Activated naive CD8-positive, alpha-beta T cell treated with anti-CD3 and anti-CD28 coated beads for 36 hours (primary cell): ENCODE results near the gene DNAH1. TPM values are rescaled to one million over a fixed set of nuclear protein-coding genes. Genes with fewer than 3 reads are reported as not detected.
"Not testable (repeated sequence)": the region's sequence is repeated elsewhere in the genome, so short reads cannot be mapped to it uniquely, and the experiment has no call there.

Experiments
- DNase-seq: peaks from one replicate; pipeline ENCODE4 v3.0.0; 2021
- H3K27ac Mint-ChIP-seq: one replicate; pipeline ENCODE4 v1.8.0; 2022; ENCODE audit warnings: mild to moderate bottlenecking, moderate library complexity, mixed read lengths
- H3K27me3 Mint-ChIP-seq: one replicate; pipeline ENCODE4 v1.8.0; 2022; ENCODE audit warnings: mild to moderate bottlenecking, mixed read lengths
- H3K36me3 Mint-ChIP-seq: one replicate; pipeline ENCODE4 v1.8.0; 2021; ENCODE audit warnings: mild to moderate bottlenecking, mixed read lengths
- H3K4me1 Mint-ChIP-seq: one replicate; pipeline ENCODE4 v1.8.0; 2021; ENCODE audit warnings: mixed read lengths
- H3K4me3 Mint-ChIP-seq: one replicate; pipeline ENCODE4 v1.8.0; 2022; ENCODE audit warnings: mild to moderate bottlenecking, moderate library complexity, mixed read lengths
- H3K9me3 Mint-ChIP-seq: one replicate; pipeline ENCODE4 v1.8.0; 2022; ENCODE audit warnings: mixed read lengths
- total RNA-seq, 2 experiments: library from RNA; stranded (reverse); gene quantifications; one replicate each; pipeline ENCODE4 v1.2.3, GENCODE V29; 2021

DNAH1 gene
- total RNA-seq, 2 experiments from 2014 or later: 2.6 to 3.7 TPM

DNA sequence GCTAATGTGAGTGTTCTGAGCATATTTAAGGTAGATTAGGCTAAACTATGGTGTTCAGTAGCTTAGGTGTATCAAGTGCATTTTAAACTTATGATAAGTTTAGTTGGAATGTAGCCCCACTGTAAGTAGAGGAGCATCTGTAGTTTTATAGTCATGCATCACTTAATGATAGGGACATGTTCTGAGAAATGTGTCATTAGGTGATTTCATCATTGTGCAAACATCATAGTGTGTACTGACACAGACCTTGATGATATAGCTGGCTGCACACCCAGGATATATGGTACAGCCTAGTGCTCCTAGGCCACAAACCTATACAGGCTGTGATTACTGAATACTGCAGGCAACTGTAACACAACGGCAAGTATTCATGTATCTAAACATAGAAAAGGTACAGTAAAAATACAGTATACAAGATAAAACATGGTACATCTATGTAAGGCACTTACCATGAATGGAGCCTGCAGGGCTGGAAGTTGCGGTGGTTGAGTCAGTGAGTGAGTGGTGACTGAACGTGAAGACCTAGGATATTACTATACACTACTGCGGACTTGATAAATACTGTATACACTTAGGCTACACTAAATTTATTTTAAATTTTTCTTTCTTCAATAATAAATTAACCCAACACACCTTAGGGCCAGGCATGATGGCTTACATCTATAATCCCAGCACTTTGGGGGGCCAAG, 17.9 kb downstream of the DNAH1 start:
- H3K27ac Mint-ChIP-seq: no peak overlapping the region
- no peaks in the 10 kb centered on the region for H3K27me3 Mint-ChIP-seq
- DNase-seq: no peak
- H3K4me3 Mint-ChIP-seq: no peak overlapping the region
- H3K36me3 Mint-ChIP-seq: no peaks in the 10 kb centered on the region
- H3K9me3 Mint-ChIP-seq: no peaks in the 10 kb centered on the region
- no peaks in the 10 kb centered on the region for H3K4me1 Mint-ChIP-seq

- not testable (repeated sequence) for H3K27me3 Mint-ChIP-seq, H3K4me1 Mint-ChIP-seq, DNase-seq, H3K27ac Mint-ChIP-seq, H3K4me3 Mint-ChIP-seq, H3K36me3 Mint-ChIP-seq, H3K9me3 Mint-ChIP-seq
Measured at GRCh38 chr3:52338131-52338530, 22.0 kb downstream of the DNAH1 start.

DNA sequence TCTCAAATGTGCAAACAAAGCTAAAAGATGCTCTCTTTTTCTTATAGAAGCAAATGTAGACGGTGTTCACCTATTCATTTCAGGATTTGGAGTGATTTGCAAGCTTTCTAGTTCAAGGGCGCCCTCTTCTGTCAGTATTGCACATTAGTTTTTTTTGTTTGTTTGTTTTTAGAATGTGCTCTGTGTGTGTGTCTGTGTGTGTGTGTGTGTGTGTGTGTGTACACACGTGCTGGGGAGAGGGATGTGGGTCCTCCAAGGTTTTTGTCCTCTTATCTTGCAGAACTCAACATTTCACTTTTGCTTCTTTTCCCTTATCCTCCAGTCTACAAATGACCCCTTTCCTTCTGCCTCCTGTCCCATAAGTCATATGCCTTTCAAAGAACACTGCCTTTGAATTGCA, 23.5 kb downstream of the DNAH1 start:
- no peaks in the 10 kb centered on the region for H3K27me3 Mint-ChIP-seq
- DNase-seq: peak; percentile 26
- H3K4me3 Mint-ChIP-seq: no peak overlapping the region
- peaks cover under 1% of the 10 kb centered on the region for H3K36me3 Mint-ChIP-seq
- H3K27ac Mint-ChIP-seq: no peak overlapping the region
- H3K4me1 Mint-ChIP-seq: peaks cover 4% of the 10 kb centered on the region
- H3K9me3 Mint-ChIP-seq: no peaks in the 10 kb centered on the region

- Mint-ChIP-seq H3K27me3 (no peaks in the 10 kb centered on the region), H3K4me3 (no peak overlapping the region), H3K9me3 (no peaks in the 10 kb centered on the region), H3K27ac (no peak overlapping the region), H3K36me3 (peaks cover 2% of the 10 kb centered on the region), H3K4me1 (peaks cover 4% of the 10 kb centered on the region)
- DNase-seq: no peak
Measured at GRCh38 chr3:52341123-52341522, 25.0 kb downstream of the DNAH1 start.

DNA sequence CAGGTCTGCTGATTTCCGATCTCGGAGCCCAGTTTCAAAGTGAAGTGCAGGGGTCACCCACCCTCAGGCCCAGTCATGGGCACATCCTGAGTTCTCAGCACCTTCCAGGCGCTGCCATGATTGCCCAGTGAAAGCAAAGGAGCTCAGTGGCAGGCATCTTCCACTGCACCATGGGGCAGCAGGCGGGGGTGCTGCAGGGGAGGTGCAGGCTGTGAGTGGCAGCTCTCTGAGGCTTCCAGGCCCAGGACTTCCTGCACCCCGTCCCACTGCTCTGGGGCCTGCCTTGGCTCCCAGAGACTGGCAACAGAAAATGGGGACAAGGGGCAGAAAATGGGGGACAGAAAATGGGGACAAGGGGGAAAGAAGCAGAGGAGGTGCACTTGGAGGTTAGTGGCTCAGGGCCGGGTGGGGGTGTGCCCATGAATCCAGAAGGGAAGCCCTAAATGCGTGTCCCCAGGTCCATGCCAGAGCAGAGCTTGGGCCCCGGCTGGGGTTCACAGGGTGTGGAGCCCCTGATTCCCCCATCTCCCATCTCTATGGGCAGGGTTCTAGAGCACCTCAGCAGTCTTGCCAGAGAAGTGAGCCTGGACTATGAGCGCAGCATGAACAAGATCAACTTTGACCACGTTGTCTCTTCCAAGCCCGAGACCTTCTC, 28.0 kb downstream of the DNAH1 start:
- Mint-ChIP-seq H3K27me3 (no peaks in the 10 kb centered on the region), H3K9me3 (no peaks in the 10 kb centered on the region), H3K36me3 (peaks cover 2% of the 10 kb centered on the region)

DNA sequence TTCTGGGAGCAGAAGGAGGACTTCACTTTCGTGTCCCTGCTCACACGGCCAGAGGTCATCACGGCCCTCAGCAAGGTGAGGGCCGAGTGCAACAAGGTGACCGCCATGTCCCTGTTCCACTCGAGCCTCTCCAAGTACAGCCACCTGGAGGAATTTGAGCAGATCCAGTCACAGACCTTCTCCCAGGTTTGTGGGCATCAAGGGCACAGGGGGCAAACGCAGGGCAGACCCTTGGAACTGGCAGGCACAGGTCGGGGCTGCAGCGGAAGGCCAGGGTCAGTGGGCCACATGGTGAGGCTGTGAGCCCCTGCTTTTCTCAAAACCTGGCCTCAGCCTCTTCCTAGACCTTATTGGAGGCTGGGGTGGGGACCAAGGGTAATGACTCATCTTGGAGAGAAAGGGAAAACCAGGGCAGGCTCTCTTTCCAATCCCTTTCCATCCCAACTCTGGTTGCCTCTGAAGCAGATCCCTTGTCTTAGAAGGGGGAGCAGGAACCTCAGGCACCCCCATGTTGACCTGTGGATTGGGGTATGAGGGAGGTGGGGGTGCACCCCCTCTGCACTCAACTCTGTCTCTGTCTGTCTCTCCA, 29.5 kb downstream of the DNAH1 start:
- Mint-ChIP-seq H3K27me3 (no peaks in the 10 kb centered on the region), H3K4me1 (no peaks in the 10 kb centered on the region), H3K36me3 (peaks cover 2% of the 10 kb centered on the region), H3K27ac (no peak overlapping the region), H3K9me3 (no peaks in the 10 kb centered on the region), H3K4me3 (no peak overlapping the region)
- no peak for DNase-seq

More for the DNA sequence above, 28.0 kb downstream of the DNAH1 start:
- Mint-ChIP-seq H3K4me1 (peaks cover 4% of the 10 kb centered on the region), H3K4me3 (no peak overlapping the region), H3K27ac (no peak overlapping the region)
- no peak for DNase-seq

- Mint-ChIP-seq H3K27me3 (no peaks in the 10 kb centered on the region), H3K27ac (no peak overlapping the region), H3K4me1 (no peaks in the 10 kb centered on the region), H3K9me3 (no peaks in the 10 kb centered on the region), H3K36me3 (peaks cover 2% of the 10 kb centered on the region), H3K4me3 (no peak overlapping the region)
- DNase-seq: no peak
Measured at GRCh38 chr3:52346623-52347530, 30.8 kb downstream of the DNAH1 start.

GRCh38 chr3:52347716-52348635, 31.9 kb downstream of the DNAH1 start:
- H3K4me1 Mint-ChIP-seq: no peaks in the 10 kb centered on the region
- H3K9me3 Mint-ChIP-seq: no peaks in the 10 kb centered on the region
- no peak for DNase-seq
- H3K27ac Mint-ChIP-seq: no peak overlapping the region
- no peaks in the 10 kb centered on the region for H3K27me3 Mint-ChIP-seq
- no peak overlapping the region for H3K4me3 Mint-ChIP-seq
- H3K36me3 Mint-ChIP-seq: peaks cover 2% of the 10 kb centered on the region

- no peaks in the 10 kb centered on the region for H3K9me3 Mint-ChIP-seq
- no peaks in the 10 kb centered on the region for H3K27me3 Mint-ChIP-seq
- H3K36me3 Mint-ChIP-seq: peaks cover 2% of the 10 kb centered on the region
- no peak overlapping the region for H3K27ac Mint-ChIP-seq
- no peak overlapping the region for H3K4me3 Mint-ChIP-seq
- no peak for DNase-seq
- H3K4me1 Mint-ChIP-seq: no peaks in the 10 kb centered on the region
Measured at GRCh38 chr3:52349131-52349530, 33.0 kb downstream of the DNAH1 start.

- Mint-ChIP-seq H3K9me3 (no peaks in the 10 kb centered on the region), H3K4me3 (no peak overlapping the region), H3K27ac (no peak overlapping the region), H3K36me3 (no peaks in the 10 kb centered on the region), H3K4me1 (no peaks in the 10 kb centered on the region), H3K27me3 (no peaks in the 10 kb centered on the region)
- DNase-seq: no peak
Measured at GRCh38 chr3:52349611-52350395, 33.7 kb downstream of the DNAH1 start.

- DNase-seq: no peak
- H3K9me3 Mint-ChIP-seq: no peaks in the 10 kb centered on the region
- H3K36me3 Mint-ChIP-seq: no peaks in the 10 kb centered on the region
- no peaks in the 10 kb centered on the region for H3K27me3 Mint-ChIP-seq
- no peak overlapping the region for H3K4me3 Mint-ChIP-seq
- H3K4me1 Mint-ChIP-seq: no peaks in the 10 kb centered on the region
- H3K27ac Mint-ChIP-seq: no peak overlapping the region
Measured at GRCh38 chr3:52350416-52350815, 34.3 kb downstream of the DNAH1 start.

- no peak overlapping the region for H3K27ac Mint-ChIP-seq
- no peaks in the 10 kb centered on the region for H3K9me3 Mint-ChIP-seq
- H3K4me3 Mint-ChIP-seq: no peak overlapping the region
- H3K36me3 Mint-ChIP-seq: no peaks in the 10 kb centered on the region
- no peaks in the 10 kb centered on the region for H3K27me3 Mint-ChIP-seq
- DNase-seq: no peak
- no peaks in the 10 kb centered on the region for H3K4me1 Mint-ChIP-seq
Measured at GRCh38 chr3:52350981-52351761, 35.1 kb downstream of the DNAH1 start.

DNA sequence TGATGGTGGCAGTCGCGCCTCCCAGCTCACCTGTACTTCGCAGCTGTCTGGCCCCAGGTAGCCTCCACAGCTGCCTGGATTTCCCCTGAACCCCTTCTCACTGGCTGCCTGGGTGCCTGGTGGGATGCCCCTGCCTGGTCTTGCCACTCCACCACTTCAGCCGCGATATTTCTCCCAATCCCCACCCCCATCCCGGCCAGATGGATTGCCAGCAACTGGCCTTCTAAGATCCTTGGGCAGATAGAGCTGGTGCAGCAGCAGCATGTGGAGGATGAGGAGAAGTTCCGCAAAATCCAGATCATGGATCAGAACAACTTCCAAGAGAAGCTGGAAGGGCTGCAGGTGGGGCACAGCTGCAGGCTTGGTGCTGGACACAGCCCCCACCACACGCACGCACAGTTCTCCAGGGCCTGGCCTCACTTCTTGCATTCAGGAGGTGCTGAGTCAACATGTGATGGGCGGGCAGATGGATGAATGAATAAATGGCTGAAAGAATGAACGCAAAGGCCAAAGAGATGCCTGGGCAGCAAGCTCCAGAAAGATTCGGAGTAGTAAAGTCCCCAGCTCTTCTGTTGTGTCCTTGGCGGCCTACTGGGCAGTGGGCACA, 35.7 kb downstream of the DNAH1 start:
- Mint-ChIP-seq H3K36me3 (no peaks in the 10 kb centered on the region), H3K27me3 (no peaks in the 10 kb centered on the region), H3K9me3 (no peaks in the 10 kb centered on the region), H3K27ac (no peak overlapping the region), H3K4me1 (no peaks in the 10 kb centered on the region), H3K4me3 (no peak overlapping the region)
- no peak for DNase-seq
